GM23338 (cell line): ENCODE data around the gene TBC1D3B.

Source experiments
- CREB1 ChIP-seq: fragments of 250-450 bp; sonication (Bioruptor Pico); IDR thresholded peaks from 2 replicates; pipeline ENCODE4 v1.5.0; 2020; ENCODE audit warnings: low read depth, mild to moderate bottlenecking, moderate library complexity
- EZH2 ChIP-seq: fragments of 200-600 bp; sonication (generic); IDR thresholded peaks from one replicate; pipeline ENCODE4 v1.8.0; 2017; ENCODE audit warnings: antibody characterized with exemption, mild to moderate bottlenecking, low read depth; ENCODE audit not compliant: unreplicated experiment
- JUNB ChIP-seq: IDR thresholded peaks from one replicate; pipeline ENCODE4 v1.6.1; 2016; ENCODE audit warnings: antibody characterized with exemption; ENCODE audit not compliant: unreplicated experiment
- NANOG ChIP-seq: IDR thresholded peaks from 2 replicates; pipeline ENCODE4 v1.6.1; 2016; ENCODE audit warnings: antibody characterized with exemption, borderline replicate concordance
- POLR2AphosphoS5 ChIP-seq: IDR thresholded peaks from 2 replicates; pipeline ENCODE4 v1.6.1; 2016; ENCODE audit warnings: antibody characterized with exemption, low read depth
- ZNF331 ChIP-seq: fragments of 250-450 bp; sonication (Bioruptor Pico); IDR thresholded peaks from 2 replicates; pipeline ENCODE4 v1.5.0; 2020; ENCODE audit warnings: low read depth, mild to moderate bottlenecking, moderate library complexity
- TF ChIP-seq, protein P1 (sequence below), 2 experiments: fragments of 200-600 bp in 1 of 2; sonication (generic) in 1 of 2; conservative IDR thresholded peaks; 2 replicates each; pipeline versions ENCODE4 v1.5.1 to v1.6.1; 2016 to 2017; ENCODE audit warnings: antibody characterized with exemption in 2 of 2, low read depth in 2 of 2, mild to moderate bottlenecking in 2 of 2, moderate library complexity in 1 of 2
- TF ChIP-seq, protein P2 (sequence below): IDR thresholded peaks from 2 replicates; pipeline ENCODE4 v1.6.1; 2016; ENCODE audit warnings: antibody characterized with exemption
- TF ChIP-seq, protein P3 (sequence below): IDR thresholded peaks from one replicate; pipeline ENCODE4 v1.6.1; 2018; ENCODE audit warnings: antibody characterized with exemption; ENCODE audit not compliant: unreplicated experiment

DNA sequence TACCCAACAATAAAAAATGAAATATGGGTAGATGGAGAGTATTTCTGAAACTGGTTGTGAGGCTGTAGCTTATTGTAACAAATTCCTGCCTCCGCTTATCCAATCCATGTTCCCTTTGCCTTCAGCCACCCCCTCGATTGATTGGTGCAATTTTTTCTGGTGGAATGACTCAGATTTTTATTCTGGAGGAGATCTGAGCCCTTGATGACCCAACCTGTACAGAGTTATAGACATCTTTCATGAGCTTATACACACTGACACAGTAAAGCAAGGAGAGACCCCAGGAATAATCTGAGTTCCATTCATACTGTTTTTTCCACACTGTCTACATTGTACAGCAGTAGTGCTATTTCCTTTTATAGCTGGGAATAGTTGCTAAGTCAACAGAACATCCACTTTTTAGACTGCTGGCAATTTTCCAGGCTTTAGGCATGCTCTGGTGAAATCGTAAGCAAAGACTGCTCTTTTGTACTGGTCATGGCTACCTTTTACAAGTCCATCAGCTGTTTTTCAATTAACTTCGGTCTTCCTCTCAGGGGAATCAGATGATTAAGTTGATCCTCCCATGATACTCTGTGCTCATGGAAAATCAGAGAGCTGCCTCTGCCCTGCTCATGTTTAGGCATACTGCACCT, 42.7 kb downstream of the TBC1D3B start:
- TF ChIP-seq, protein P1, sequence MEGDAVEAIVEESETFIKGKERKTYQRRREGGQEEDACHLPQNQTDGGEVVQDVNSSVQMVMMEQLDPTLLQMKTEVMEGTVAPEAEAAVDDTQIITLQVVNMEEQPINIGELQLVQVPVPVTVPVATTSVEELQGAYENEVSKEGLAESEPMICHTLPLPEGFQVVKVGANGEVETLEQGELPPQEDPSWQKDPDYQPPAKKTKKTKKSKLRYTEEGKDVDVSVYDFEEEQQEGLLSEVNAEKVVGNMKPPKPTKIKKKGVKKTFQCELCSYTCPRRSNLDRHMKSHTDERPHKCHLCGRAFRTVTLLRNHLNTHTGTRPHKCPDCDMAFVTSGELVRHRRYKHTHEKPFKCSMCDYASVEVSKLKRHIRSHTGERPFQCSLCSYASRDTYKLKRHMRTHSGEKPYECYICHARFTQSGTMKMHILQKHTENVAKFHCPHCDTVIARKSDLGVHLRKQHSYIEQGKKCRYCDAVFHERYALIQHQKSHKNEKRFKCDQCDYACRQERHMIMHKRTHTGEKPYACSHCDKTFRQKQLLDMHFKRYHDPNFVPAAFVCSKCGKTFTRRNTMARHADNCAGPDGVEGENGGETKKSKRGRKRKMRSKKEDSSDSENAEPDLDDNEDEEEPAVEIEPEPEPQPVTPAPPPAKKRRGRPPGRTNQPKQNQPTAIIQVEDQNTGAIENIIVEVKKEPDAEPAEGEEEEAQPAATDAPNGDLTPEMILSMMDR (conservative IDR thresholded peaks at IDR 0.05; ENCODE audit: low read depth in 2 of 2), result no peak
- TF ChIP-seq POLR2AphosphoS5 (no peak), CREB1 (CRISPR knock-in tag) (no peak), NANOG (no peak), EZH2 (no peak), ZNF331 (CRISPR knock-in tag) (no peak), JUNB (no peak)
- TF ChIP-seq, protein P2, sequence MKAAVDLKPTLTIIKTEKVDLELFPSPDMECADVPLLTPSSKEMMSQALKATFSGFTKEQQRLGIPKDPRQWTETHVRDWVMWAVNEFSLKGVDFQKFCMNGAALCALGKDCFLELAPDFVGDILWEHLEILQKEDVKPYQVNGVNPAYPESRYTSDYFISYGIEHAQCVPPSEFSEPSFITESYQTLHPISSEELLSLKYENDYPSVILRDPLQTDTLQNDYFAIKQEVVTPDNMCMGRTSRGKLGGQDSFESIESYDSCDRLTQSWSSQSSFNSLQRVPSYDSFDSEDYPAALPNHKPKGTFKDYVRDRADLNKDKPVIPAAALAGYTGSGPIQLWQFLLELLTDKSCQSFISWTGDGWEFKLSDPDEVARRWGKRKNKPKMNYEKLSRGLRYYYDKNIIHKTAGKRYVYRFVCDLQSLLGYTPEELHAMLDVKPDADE, result no peak
- TF ChIP-seq, protein P3, sequence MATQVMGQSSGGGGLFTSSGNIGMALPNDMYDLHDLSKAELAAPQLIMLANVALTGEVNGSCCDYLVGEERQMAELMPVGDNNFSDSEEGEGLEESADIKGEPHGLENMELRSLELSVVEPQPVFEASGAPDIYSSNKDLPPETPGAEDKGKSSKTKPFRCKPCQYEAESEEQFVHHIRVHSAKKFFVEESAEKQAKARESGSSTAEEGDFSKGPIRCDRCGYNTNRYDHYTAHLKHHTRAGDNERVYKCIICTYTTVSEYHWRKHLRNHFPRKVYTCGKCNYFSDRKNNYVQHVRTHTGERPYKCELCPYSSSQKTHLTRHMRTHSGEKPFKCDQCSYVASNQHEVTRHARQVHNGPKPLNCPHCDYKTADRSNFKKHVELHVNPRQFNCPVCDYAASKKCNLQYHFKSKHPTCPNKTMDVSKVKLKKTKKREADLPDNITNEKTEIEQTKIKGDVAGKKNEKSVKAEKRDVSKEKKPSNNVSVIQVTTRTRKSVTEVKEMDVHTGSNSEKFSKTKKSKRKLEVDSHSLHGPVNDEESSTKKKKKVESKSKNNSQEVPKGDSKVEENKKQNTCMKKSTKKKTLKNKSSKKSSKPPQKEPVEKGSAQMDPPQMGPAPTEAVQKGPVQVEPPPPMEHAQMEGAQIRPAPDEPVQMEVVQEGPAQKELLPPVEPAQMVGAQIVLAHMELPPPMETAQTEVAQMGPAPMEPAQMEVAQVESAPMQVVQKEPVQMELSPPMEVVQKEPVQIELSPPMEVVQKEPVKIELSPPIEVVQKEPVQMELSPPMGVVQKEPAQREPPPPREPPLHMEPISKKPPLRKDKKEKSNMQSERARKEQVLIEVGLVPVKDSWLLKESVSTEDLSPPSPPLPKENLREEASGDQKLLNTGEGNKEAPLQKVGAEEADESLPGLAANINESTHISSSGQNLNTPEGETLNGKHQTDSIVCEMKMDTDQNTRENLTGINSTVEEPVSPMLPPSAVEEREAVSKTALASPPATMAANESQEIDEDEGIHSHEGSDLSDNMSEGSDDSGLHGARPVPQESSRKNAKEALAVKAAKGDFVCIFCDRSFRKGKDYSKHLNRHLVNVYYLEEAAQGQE, result no peak
